NCI-H2107 (cell line): ENCODE data around the gene TMEM218.

Experiments
- DNase-seq: peaks from one replicate; lab custom pipeline; 2025; lab: John Stamatoyannopoulos, UW

TMEM218 gene

GRCh38 chr11:125055107-125055715, 56.2 kb downstream of the TMEM218 start:
- no peak for DNase-seq

GRCh38 chr11:125053167-125053566, 58.3 kb downstream of the TMEM218 start:
- DNase-seq, result no peak

GRCh38 chr11:125052047-125052446, 59.4 kb downstream of the TMEM218 start:
- no peak for DNase-seq

GRCh38 chr11:125049164-125049792, 62.1 kb downstream of the TMEM218 start:
- no peak for DNase-seq
